A549 (cell line): ENCODE measurements around the gene PLEKHN1.

Experiments used
- BHLHE40 ChIP-seq: IDR thresholded peaks from 2 replicates; pipeline ENCODE4 v1.6.1; 2012; ENCODE audit warnings: low read depth, low read length, inconsistent platforms
- CTCF ChIP-seq: fragments of >200 bp; sonication (Bioruptor Twin); formaldehyde crosslinking; IDR thresholded peaks from 3 replicates; pipeline ENCODE4 v1.5.1; 2016
- JUN ChIP-seq, 2 experiments: fragments of >200 bp; sonication (Bioruptor Twin); formaldehyde crosslinking; IDR thresholded peaks; 2 replicates in 1 of 2; 3 replicates in 1 of 2; pipeline ENCODE4 v1.6.1; 2016 to 2017
- MAX ChIP-seq: IDR thresholded peaks from 2 replicates; pipeline ENCODE4 v1.6.1; 2012
- PBX3 ChIP-seq: IDR thresholded peaks from 2 replicates; pipeline ENCODE4 v1.6.1; 2012
- POLR2A ChIP-seq: IDR thresholded peaks from 2 replicates; pipeline ENCODE4 v1.6.1; 2012; ENCODE audit warnings: mild to moderate bottlenecking, low read length
- RAD21 ChIP-seq, 2 experiments: fragments of >200 bp in 1 of 2; sonication (Bioruptor Twin) in 1 of 2; formaldehyde crosslinking in 1 of 2; IDR thresholded peaks in 1 of 2; conservative IDR thresholded peaks in 1 of 2; 2 replicates in 1 of 2; 3 replicates in 1 of 2; pipeline ENCODE4 v1.6.1; 2012 to 2018; ENCODE audit warnings: inconsistent platforms in 1 of 2
- RARB ChIP-seq: fragments of 250-450 bp; sonication (Bioruptor Pico); IDR thresholded peaks from 2 replicates; pipeline ENCODE4 v1.8.0; 2021; ENCODE audit warnings: mild to moderate bottlenecking, moderate library complexity
- USF2 ChIP-seq: fragments of 450-650 bp; IDR thresholded peaks from 2 replicates; pipeline ENCODE4 v1.6.1; 2014; ENCODE audit warnings: antibody characterized with exemption

- no peak for TF ChIP-seq POLR2A
- no peak for TF ChIP-seq USF2
- no peak for TF ChIP-seq PBX3
- TF ChIP-seq CTCF, result no peak
- TF ChIP-seq RAD21 (conservative IDR thresholded peaks at IDR 0.05 in 1 of 2, IDR thresholded peaks at IDR 0.05 in 1 of 2), result no peak
- TF ChIP-seq JUN (IDR thresholded peaks at IDR 0.05), result no peak
- no peak for TF ChIP-seq BHLHE40
- no peak for TF ChIP-seq MAX
- TF ChIP-seq RARB, result no peak
Observed at GRCh38 chr1:991895-992294, 25.6 kb downstream of the PLEKHN1 start.
